Neuron (in vitro differentiated cells): ENCODE measurements around the gene ITGB3.

Experiments used
- H2AFZ ChIP-seq: one replicate; pipeline ENCODE4 v1.6.1; 2013; ENCODE audit warnings: low read depth, mild to moderate bottlenecking, inconsistent platforms, low read length, moderate library complexity
- H3K27me3 ChIP-seq: one replicate; pipeline ENCODE4 v1.6.1; 2013; ENCODE audit warnings: low read length; ENCODE audit not compliant: insufficient read depth
- H3K36me3 ChIP-seq: one replicate; pipeline ENCODE4 v1.6.1; 2013; ENCODE audit warnings: low read length; ENCODE audit not compliant: insufficient read depth
- H3K4me1 ChIP-seq: one replicate; pipeline ENCODE4 v1.6.1; 2013; ENCODE audit warnings: low read length; ENCODE audit not compliant: insufficient read depth
- H3K4me3 ChIP-seq: 2 replicates; pipeline ENCODE4 v1.5.1; 2013; ENCODE audit warnings: mild to moderate bottlenecking, low read length, moderate library complexity
- H3K9me3 ChIP-seq: one replicate; pipeline ENCODE4 v1.6.1; 2013; ENCODE audit warnings: low read length

The ITGB3 gene

DNA sequence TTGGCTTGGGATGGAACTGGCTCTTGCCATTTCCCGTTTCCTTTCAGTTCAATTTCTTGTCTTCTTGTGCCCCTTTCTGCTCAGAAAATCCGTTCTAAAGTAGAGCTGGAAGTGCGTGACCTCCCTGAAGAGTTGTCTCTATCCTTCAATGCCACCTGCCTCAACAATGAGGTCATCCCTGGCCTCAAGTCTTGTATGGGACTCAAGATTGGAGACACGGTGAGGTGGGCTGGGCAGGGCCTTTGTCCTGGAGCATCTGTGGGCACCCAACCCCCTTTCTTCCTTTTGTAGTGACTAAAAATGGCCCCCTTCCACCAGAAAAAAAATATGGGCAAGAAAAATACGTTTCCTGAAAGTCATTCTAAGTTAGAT lies 37.2 kb downstream of the ITGB3 start:
- H3K36me3 ChIP-seq = no peaks in the 10 kb centered on the region
- H3K27me3 ChIP-seq = no peaks in the 10 kb centered on the region
- no peak overlapping the region for H2AFZ ChIP-seq
- no peak overlapping the region for H3K4me3 ChIP-seq
- H3K4me1 ChIP-seq = peaks cover 8% of the 10 kb centered on the region
- H3K9me3 ChIP-seq = no peaks in the 10 kb centered on the region

DNA sequence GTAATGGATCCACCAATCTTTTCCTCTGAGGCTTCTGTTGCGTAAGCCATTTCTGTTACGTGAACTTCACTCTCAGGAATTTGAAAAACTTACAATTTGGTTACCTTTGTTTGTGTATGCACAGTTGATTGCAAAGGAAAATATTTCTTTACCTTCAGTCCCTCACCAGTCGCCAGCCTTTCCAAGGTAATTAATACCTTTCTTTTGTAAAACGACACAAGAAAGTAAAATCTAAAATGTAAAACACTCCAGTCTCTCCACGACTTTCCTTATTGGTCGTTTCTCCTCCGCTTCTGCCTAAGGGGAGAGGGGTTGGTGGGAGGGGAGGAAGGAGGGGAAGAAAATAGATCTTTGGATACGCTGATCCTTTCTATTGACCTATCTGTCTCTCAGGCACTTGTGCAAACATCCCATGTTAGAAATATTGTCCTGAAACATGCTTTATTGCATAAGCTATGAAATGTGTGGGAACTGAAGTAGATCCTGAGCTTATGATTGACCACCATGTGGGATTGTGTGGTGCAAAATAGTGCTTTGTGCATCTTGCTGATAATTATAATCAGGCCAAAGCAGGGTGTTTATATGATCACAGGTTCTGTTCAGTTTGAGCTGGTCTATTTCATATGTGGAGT lies 37.7 kb downstream of the ITGB3 start:
- Histone ChIP-seq H2AFZ (no peak overlapping the region), H3K9me3 (no peaks in the 10 kb centered on the region), H3K27me3 (no peaks in the 10 kb centered on the region), H3K36me3 (no peaks in the 10 kb centered on the region), H3K4me1 (peaks cover 11% of the 10 kb centered on the region), H3K4me3 (no peak overlapping the region)

DNA sequence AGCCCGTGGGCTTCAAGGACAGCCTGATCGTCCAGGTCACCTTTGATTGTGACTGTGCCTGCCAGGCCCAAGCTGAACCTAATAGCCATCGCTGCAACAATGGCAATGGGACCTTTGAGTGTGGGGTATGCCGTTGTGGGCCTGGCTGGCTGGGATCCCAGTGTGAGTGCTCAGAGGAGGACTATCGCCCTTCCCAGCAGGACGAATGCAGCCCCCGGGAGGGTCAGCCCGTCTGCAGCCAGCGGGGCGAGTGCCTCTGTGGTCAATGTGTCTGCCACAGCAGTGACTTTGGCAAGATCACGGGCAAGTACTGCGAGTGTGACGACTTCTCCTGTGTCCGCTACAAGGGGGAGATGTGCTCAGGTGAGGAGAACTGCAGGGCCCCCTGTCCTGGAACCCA lies 38.6 kb downstream of the ITGB3 start:
- no peaks in the 10 kb centered on the region for H3K27me3 ChIP-seq
- H3K36me3 ChIP-seq = no peaks in the 10 kb centered on the region
- H3K4me3 ChIP-seq = no peak overlapping the region
- H3K9me3 ChIP-seq = no peaks in the 10 kb centered on the region
- H2AFZ ChIP-seq = no peak overlapping the region
- peaks cover 11% of the 10 kb centered on the region for H3K4me1 ChIP-seq

DNA sequence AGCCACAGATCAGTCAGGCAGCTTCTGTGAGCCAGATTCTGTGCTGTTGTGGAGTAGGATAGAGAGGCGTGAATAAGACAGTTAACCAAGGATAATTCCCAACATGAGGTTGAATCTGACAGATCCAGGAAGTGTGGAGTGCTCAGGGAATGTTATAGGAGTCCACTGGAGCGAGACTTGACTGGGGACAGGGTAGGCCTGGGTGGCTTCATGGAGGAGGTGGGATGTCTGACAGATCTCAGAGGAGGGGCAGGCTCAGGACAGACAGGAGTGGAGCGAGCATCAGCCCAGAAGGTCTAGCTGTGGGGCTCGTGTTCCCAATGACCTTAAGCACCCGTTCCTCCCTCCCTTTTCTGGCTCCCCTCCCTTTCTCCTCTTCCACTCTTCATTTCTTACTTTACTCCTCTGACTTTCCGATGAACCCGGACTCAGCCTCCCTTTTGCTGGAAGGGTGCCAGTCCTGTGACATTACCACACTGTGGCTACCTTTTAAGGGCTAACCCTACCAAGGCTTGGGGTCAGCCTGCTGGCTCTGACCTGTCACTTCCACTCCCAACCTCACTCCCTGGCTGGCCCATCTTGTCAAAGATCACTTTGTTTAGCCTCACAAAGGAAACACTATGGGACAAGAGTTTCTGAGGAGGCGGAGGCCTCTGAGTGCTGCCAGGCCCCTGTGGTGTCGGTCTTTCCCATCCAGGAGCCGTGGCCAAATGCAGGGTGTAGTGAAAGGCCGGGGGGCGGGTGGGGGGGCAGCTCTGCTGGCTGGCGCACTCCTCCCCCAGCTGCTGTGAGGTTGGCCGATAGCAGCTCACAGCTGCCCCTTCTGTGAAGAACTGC lies 41.6 kb downstream of the ITGB3 start:
- Histone ChIP-seq H2AFZ (no peak overlapping the region), H3K9me3 (peaks cover 3% of the 10 kb centered on the region), H3K36me3 (no peaks in the 10 kb centered on the region), H3K4me3 (no peak overlapping the region), H3K27me3 (no peaks in the 10 kb centered on the region), H3K4me1 (peaks cover 11% of the 10 kb centered on the region)

DNA sequence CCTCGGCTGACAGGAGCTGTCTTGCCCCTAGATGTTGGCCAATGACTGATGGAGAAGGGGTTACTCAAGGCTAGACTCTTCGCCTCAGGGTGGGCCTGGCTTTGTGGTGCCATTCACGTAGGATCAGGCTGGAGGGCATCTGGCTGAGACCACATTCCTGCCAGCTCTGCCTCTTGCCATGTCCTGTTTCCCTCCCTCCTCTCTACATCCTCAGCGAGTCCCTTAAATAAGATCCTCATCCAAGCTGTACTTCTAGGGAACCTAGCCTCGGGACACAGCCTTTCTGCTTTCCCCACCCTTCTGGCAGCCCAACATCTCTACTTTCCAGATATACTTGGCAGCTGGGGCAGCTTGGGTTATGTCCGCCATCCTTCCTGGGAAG lies 42.2 kb downstream of the ITGB3 start:
- H2AFZ ChIP-seq = no peak overlapping the region
- H3K9me3 ChIP-seq = peaks cover 3% of the 10 kb centered on the region
- H3K4me1 ChIP-seq = peaks cover 11% of the 10 kb centered on the region
- no peaks in the 10 kb centered on the region for H3K36me3 ChIP-seq
- H3K4me3 ChIP-seq = no peak overlapping the region
- H3K27me3 ChIP-seq = no peaks in the 10 kb centered on the region

- no peaks in the 10 kb centered on the region for H3K27me3 ChIP-seq
- peaks cover 11% of the 10 kb centered on the region for H3K4me1 ChIP-seq
- peaks cover 12% of the 10 kb centered on the region for H3K9me3 ChIP-seq
- no peak overlapping the region for H2AFZ ChIP-seq
- no peak overlapping the region for H3K4me3 ChIP-seq
- no peaks in the 10 kb centered on the region for H3K36me3 ChIP-seq
These were observed 44.2 kb downstream of the ITGB3 start for GRCh38 chr17:47297661-47298400.

DNA sequence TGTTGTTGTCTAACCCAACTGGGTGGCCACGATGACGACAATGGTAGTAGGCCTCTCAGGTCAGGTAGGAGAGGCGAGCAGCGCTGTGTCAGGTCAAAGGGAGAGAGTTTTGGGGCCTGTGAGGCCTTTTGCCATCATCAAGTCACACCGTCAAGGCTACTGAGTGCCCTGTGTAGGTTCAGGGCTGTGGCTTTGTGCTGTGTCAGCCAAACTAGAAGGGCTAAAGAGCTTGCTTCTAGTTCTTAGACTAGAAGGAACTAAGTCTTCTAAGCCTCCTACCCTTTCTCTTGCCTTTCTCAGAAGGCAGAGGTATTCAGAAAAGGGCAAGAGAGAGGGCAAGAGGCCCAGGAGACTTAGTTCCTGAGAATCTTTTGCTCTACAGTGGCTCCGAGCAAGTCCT lies 45.1 kb downstream of the ITGB3 start:
- peaks cover 11% of the 10 kb centered on the region for H3K4me1 ChIP-seq
- no peak overlapping the region for H2AFZ ChIP-seq
- H3K36me3 ChIP-seq = no peaks in the 10 kb centered on the region
- H3K4me3 ChIP-seq = no peak overlapping the region
- peaks cover 12% of the 10 kb centered on the region for H3K9me3 ChIP-seq
- no peaks in the 10 kb centered on the region for H3K27me3 ChIP-seq

- Histone ChIP-seq H3K4me1 (peaks cover 11% of the 10 kb centered on the region), H3K36me3 (no peaks in the 10 kb centered on the region), H3K4me3 (no peak overlapping the region), H2AFZ (no peak overlapping the region), H3K27me3 (no peaks in the 10 kb centered on the region), H3K9me3 (peaks cover 12% of the 10 kb centered on the region)
These were observed 45.7 kb downstream of the ITGB3 start for GRCh38 chr17:47299239-47299910.

DNA sequence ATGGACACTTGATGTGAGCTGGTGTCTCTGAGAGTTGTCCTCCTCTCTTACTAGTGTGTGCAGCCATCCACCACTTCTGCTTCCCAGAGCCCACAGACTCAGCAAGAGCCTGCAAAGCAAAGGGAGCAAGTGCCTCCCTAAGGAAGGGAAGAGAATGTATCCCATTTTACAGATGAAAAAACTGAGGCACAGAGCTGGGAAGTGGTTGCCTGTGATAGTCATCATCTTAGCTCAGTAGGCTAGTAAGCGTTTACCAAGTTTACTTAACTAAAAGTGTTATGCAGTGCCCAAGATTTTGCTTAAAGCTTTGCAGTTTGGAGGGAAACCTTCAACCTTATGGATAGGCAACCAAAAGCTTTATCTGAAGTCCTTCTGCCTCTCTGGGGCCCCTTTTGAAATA lies 47.1 kb downstream of the ITGB3 start:
- no peaks in the 10 kb centered on the region for H3K27me3 ChIP-seq
- H3K4me3 ChIP-seq = no peak overlapping the region
- H3K9me3 ChIP-seq = peaks cover 12% of the 10 kb centered on the region
- no peaks in the 10 kb centered on the region for H3K36me3 ChIP-seq
- H2AFZ ChIP-seq = no peak overlapping the region
- H3K4me1 ChIP-seq = peaks cover 4% of the 10 kb centered on the region

DNA sequence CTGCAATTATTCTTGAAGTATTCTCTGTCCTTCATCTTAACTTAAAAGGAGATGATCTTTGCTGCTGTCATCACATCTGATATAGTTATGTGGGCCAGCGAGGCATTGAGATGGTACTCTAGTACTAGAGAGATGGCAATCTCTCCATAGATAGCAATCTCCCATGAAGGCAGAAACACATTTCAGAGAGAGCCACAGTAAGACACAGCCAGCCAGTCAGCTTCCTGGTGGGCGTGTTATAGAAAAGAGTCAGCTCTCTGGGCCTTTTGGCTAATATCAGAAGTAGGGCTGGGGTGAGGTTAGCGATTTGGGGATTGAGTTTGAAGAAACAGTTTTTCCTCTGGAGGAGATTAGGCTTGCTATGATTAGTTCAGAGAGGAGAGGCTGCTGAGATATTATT lies 47.5 kb downstream of the ITGB3 start:
- peaks cover under 1% of the 10 kb centered on the region for H3K4me1 ChIP-seq
- H2AFZ ChIP-seq = no peak overlapping the region
- no peaks in the 10 kb centered on the region for H3K27me3 ChIP-seq
- no peaks in the 10 kb centered on the region for H3K36me3 ChIP-seq
- peaks cover 12% of the 10 kb centered on the region for H3K9me3 ChIP-seq
- H3K4me3 ChIP-seq = no peak overlapping the region

DNA sequence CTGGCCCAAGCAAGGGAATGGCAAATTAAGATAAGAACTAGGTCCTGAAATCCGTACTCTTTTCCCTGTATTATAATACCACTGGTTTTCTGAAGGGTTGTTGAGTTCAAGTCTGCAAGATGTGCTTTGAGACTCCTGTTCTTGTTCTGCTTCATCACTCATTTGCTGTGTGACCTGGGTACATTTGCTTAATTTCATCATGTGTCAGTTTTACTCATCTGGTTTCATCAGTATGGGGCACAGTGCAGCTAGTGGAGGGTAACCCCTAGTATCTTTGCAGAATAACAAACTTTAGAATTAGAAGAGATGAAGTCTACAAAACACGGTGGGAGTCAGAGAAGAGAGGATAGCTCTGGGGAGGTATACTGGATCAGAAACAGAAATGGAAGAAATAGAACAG lies 48.2 kb downstream of the ITGB3 start:
- no peaks in the 10 kb centered on the region for H3K4me1 ChIP-seq
- peaks cover 12% of the 10 kb centered on the region for H3K9me3 ChIP-seq
- no peaks in the 10 kb centered on the region for H3K27me3 ChIP-seq
- H2AFZ ChIP-seq = no peak overlapping the region
- H3K36me3 ChIP-seq = no peaks in the 10 kb centered on the region
- H3K4me3 ChIP-seq = no peak overlapping the region

DNA sequence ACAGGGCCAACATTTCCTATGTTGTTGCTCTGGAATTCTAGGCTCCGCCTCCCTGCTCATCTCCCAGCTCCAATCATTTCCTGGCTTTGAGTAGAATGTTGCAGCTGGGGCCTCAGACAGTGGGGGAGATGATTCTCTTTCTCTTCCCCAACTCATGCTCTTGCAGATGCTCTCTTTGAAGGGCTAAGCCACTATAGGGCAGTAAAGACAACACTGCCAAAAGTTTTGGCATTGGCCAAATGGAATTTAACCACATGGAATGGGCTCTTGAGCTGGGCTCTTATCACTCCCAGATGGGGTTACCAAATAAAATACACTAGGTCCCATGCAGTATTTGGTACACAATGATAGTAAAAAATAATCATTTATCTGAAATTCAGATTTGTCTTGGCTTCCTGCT lies 50.6 kb downstream of the ITGB3 start:
- no peak overlapping the region for H2AFZ ChIP-seq
- H3K27me3 ChIP-seq = no peaks in the 10 kb centered on the region
- H3K9me3 ChIP-seq = peaks cover 11% of the 10 kb centered on the region
- no peaks in the 10 kb centered on the region for H3K36me3 ChIP-seq
- H3K4me1 ChIP-seq = no peaks in the 10 kb centered on the region
- no peak overlapping the region for H3K4me3 ChIP-seq
